H1 (cell line): ENCODE measurements around the gene MPZ. TPM values are rescaled to one million over a fixed set of nuclear protein-coding genes. Genes with fewer than 3 reads are reported as not detected.

Experiments
- CTCF ChIA-PET: fragments of 300-600 bp; sonication (Branson Sonifier 250); formaldehyde crosslinking; loops from one replicate; lab custom pipeline; 2021; ENCODE audit not compliant: partially characterized antibody; lab: Charles Lee
- POLR2A ChIA-PET: fragments of 300-600 bp; sonication (Branson Sonifier 250); formaldehyde crosslinking; loops from one replicate; lab custom pipeline; 2021; ENCODE audit warnings: inconsistent platforms; ENCODE audit not compliant: partially characterized antibody; lab: Charles Lee
- DNase-seq, 2 experiments: peaks; one replicate each; pipeline versions ENCODE4 v3.0.0 to v3.0.0-alpha.2; 2010 to 2022; ENCODE audit warnings: low spot score in 2 of 2, low read depth in 1 of 2, mixed read lengths in 1 of 2
- FAIRE-seq: peaks from 2 replicates; lab custom pipeline; 2011; peaks lifted over from hg19 to GRCh38; lab: Jason Lieb, UNC
- H2AFZ ChIP-seq: 2 replicates; pipeline ENCODE4 v1.8.1; 2012; ENCODE audit warnings: low read length, inconsistent platforms
- H2AK5ac ChIP-seq: 2 replicates; pipeline ENCODE4 v1.6.1; 2013; ENCODE audit warnings: low read depth, low read length
- H2BK120ac ChIP-seq: replicated peaks from 2 replicates; pipeline ENCODE3; 2013; ENCODE audit warnings: low read depth, low read length, inconsistent platforms
- H2BK12ac ChIP-seq: 2 replicates; pipeline ENCODE4 v1.6.1; 2013; ENCODE audit warnings: low read depth, low read length
- H2BK15ac ChIP-seq: 2 replicates; pipeline ENCODE4 v1.6.1; 2013; ENCODE audit warnings: low read length
- H2BK20ac ChIP-seq: 2 replicates; pipeline ENCODE4 v1.6.1; 2013; ENCODE audit warnings: low read length
- H2BK5ac ChIP-seq: 2 replicates; pipeline ENCODE4 v1.6.1; 2013; ENCODE audit warnings: low read depth, low read length
- H3K14ac ChIP-seq: 2 replicates; pipeline ENCODE4 v1.6.1; 2013; ENCODE audit warnings: inconsistent platforms; ENCODE audit not compliant: insufficient read length
- H3K18ac ChIP-seq: 2 replicates; pipeline ENCODE4 v1.6.1; 2013; ENCODE audit warnings: low read length; ENCODE audit errors: extremely low read depth
- H3K23ac ChIP-seq: 2 replicates; pipeline ENCODE4 v1.6.1; 2013; ENCODE audit warnings: inconsistent platforms; ENCODE audit not compliant: insufficient read length
- H3K23me2 ChIP-seq: 2 replicates; pipeline ENCODE4 v1.6.1; 2013; ENCODE audit warnings: low read depth, low read length
- H3K27ac ChIP-seq: 2 replicates; pipeline ENCODE4 v1.6.1; 2011; ENCODE audit warnings: low read depth, low read length, inconsistent platforms
- H3K27me3 ChIP-seq, 4 experiments: replicated peaks in 1 of 4; 1 replicate in 1 of 4; 2 replicates in 3 of 4; pipeline versions ENCODE4 v1.6.1 to v1.8.1; 2011 to 2013; ENCODE audit warnings: low read length in 3 of 4, mild to moderate bottlenecking in 3 of 4, inconsistent platforms in 2 of 4, mixed read lengths in 2 of 4, moderate library complexity in 1 of 4; ENCODE audit not compliant: control insufficient read depth in 3 of 4, insufficient read depth in 3 of 4; ENCODE audit errors: extremely low read depth in 1 of 4
- H3K36me3 ChIP-seq, 4 experiments: 2 replicates each; pipeline versions ENCODE4 v1.6.1 to v1.8.1; 2011 to 2013; ENCODE audit warnings: mild to moderate bottlenecking in 4 of 4, low read length in 3 of 4, moderate library complexity in 2 of 4, control low read depth in 1 of 4, inconsistent platforms in 1 of 4; ENCODE audit not compliant: insufficient read depth in 4 of 4, control insufficient read depth in 2 of 4
- H3K4ac ChIP-seq: replicated peaks from 2 replicates; pipeline ENCODE3; 2013; ENCODE audit warnings: low read length, low read depth, mixed read lengths, inconsistent platforms; ENCODE audit not compliant: insufficient read length
- H3K4me1 ChIP-seq, 4 experiments: replicated peaks in 1 of 4; 1 replicate in 1 of 4; 2 replicates in 3 of 4; pipeline versions ENCODE4 v1.6.1 to v1.8.1; 2011 to 2013; ENCODE audit warnings: low read length in 3 of 4, inconsistent platforms in 2 of 4, mixed read lengths in 1 of 4; ENCODE audit not compliant: insufficient read depth in 4 of 4, control insufficient read depth in 3 of 4
- H3K4me2 ChIP-seq, 2 experiments: 2 replicates each; pipeline versions ENCODE4 v1.6.1 to v1.8.1; 2011 to 2013; ENCODE audit warnings: low read depth in 2 of 2, low read length in 2 of 2, control low read depth in 1 of 2, inconsistent platforms in 1 of 2, mild to moderate bottlenecking in 1 of 2; ENCODE audit not compliant: insufficient read depth in 1 of 2
- H3K4me3 ChIP-seq, 4 experiments: fragments of 200-600, 300-600 bp in 1 of 4; sonication (generic), shearing (Covaris generic), sonication (Bioruptor Twin) in 1 of 4; 2 replicates each; pipeline versions ENCODE4 v1.5.1 to v1.8.1; 2011 to 2016; ENCODE audit warnings: low read length in 4 of 4, low read depth in 3 of 4, control low read depth in 2 of 4, inconsistent platforms in 2 of 4, mild to moderate bottlenecking in 2 of 4, mixed read lengths in 1 of 4, moderate library complexity in 1 of 4; ENCODE audit not compliant: insufficient read depth in 2 of 4; ENCODE audit errors: extremely low read depth in 1 of 4
- H3K56ac ChIP-seq: replicated peaks from 2 replicates; pipeline ENCODE3; 2013; ENCODE audit warnings: low read depth, mild to moderate bottlenecking, mixed read lengths, low read length, inconsistent platforms; ENCODE audit not compliant: insufficient read length
- H3K79me1 ChIP-seq: 2 replicates; pipeline ENCODE4 v1.6.1; 2013; ENCODE audit warnings: low read depth, low read length, control low read depth
- H3K79me2 ChIP-seq, 2 experiments: 2 replicates each; pipeline versions ENCODE4 v1.6.1 to v1.8.1; 2012 to 2013; ENCODE audit warnings: low read length in 2 of 2, mild to moderate bottlenecking in 2 of 2, inconsistent platforms in 1 of 2; ENCODE audit not compliant: insufficient read depth in 2 of 2, control insufficient read depth in 1 of 2
- H3K9ac ChIP-seq, 4 experiments: replicated peaks in 1 of 4; 1 replicate in 1 of 4; 2 replicates in 3 of 4; pipeline versions ENCODE4 v1.6.1 to v1.8.1; 2011 to 2013; ENCODE audit warnings: low read depth in 3 of 4, low read length in 3 of 4, control low read depth in 2 of 4, mild to moderate bottlenecking in 2 of 4, moderate library complexity in 2 of 4, inconsistent platforms in 1 of 4; ENCODE audit errors: extremely low read depth in 1 of 4
- H3K9me3 ChIP-seq, 2 experiments: 2 replicates each; pipeline versions ENCODE4 v1.6.1 to v1.8.1; 2012 to 2013; ENCODE audit warnings: mild to moderate bottlenecking in 2 of 2, moderate library complexity in 2 of 2, control low read depth in 1 of 2, inconsistent platforms in 1 of 2, low read depth in 1 of 2, low read length in 1 of 2, mixed read lengths in 1 of 2; ENCODE audit not compliant: insufficient read depth in 2 of 2
- H4K20me1 ChIP-seq, 2 experiments: replicated peaks in 1 of 2; 2 replicates each; pipeline versions ENCODE3 to v1.8.1; 2011 to 2013; ENCODE audit warnings: inconsistent platforms in 2 of 2, low read length in 2 of 2, mild to moderate bottlenecking in 1 of 2; ENCODE audit not compliant: insufficient read depth in 2 of 2, control insufficient read depth in 1 of 2
- H4K5ac ChIP-seq: 2 replicates; pipeline ENCODE4 v1.6.1; 2013; ENCODE audit warnings: low read length, low read depth, mixed read lengths, inconsistent platforms; ENCODE audit not compliant: insufficient read length
- H4K8ac ChIP-seq: 2 replicates; pipeline ENCODE4 v1.8.0; 2013; ENCODE audit warnings: mild to moderate bottlenecking, moderate library complexity, low read length, inconsistent platforms; ENCODE audit not compliant: insufficient read depth; ENCODE audit errors: extremely low read depth
- H4K91ac ChIP-seq: replicated peaks from 2 replicates; pipeline ENCODE3; 2013; ENCODE audit warnings: low read length, mixed read lengths, inconsistent platforms; ENCODE audit not compliant: insufficient read length
- E2F6 ChIP-seq: IDR thresholded peaks from 2 replicates; pipeline ENCODE4 v1.6.1; 2012; ENCODE audit warnings: inconsistent platforms
- SIRT6 ChIP-seq: IDR thresholded peaks from one replicate; pipeline ENCODE4 v1.7.1; 2012; ENCODE audit warnings: low read length, inconsistent platforms
- WGBS, 2 experiments: shearing (Covaris generic) in 1 of 2; methylation state at CpG; one replicate each; pipeline versions ENCODE4 v1.1.6 to v1.1.7; 2013 to 2015; ENCODE audit warnings: low lambda C conversion rate in 2 of 2, mixed read lengths in 2 of 2, inconsistent platforms in 1 of 2, low coverage in 1 of 2, missing lambda C conversion rate in 1 of 2; ENCODE audit not compliant: insufficient replicate concordance in 2 of 2, insufficient coverage in 1 of 2, insufficient read length in 1 of 2; ENCODE audit errors: extremely low coverage in 1 of 2, missing lambda C conversion rate in 1 of 2; 5-methylcytosine and 5-hydroxymethylcytosine counted together
- polyA plus RNA-seq, 7 experiments: library from polyadenylated mRNA; depleted of rRNA in 3 of 7; stranded (reverse) in 5 of 7; unstranded in 2 of 7; fragments of >200 nt in 5 of 7; fragments of 200-250 nt in 2 of 7; gene quantifications; 1 replicate in 5 of 7; 2 replicates in 1 of 7; 4 replicates in 1 of 7; pipeline versions ENCODE4 v1.2.1 to v1.2.3, GENCODE V29; 2011 to 2013; ENCODE audit warnings: missing spikeins in 2 of 7, mixed read lengths in 2 of 7
- total RNA-seq: library from RNA; stranded (reverse); fragmentation: NEBNext Ultra II Directional; extraction: Animal tissue kit (Norgen Biotek cat#: 25700); gene quantifications from 2 replicates; pipeline ENCODE4 v1.2.1, GENCODE V29; 2021
- TF ChIP-seq, protein P1 (sequence below): IDR thresholded peaks from 2 replicates; pipeline ENCODE4 v1.6.1; 2012; ENCODE audit warnings: inconsistent platforms

The MPZ gene
- total and polyA plus RNA-seq, 2 of the 8 experiments (the other 6 are each of a cell fraction or from before 2014, with no cell fraction given): 4.1 to 5.1 TPM

GRCh38 chr1:161313554-161314200 lies 3.9 kb upstream of the MPZ start:
- Histone ChIP-seq H3K27me3 (no peaks in the 10 kb centered on the region; a peak in 1 of 7 replicates), H4K20me1 (no peaks in the 10 kb centered on the region), H2BK5ac (peak overlapping the region; percentile 97), H2BK20ac (no peak overlapping the region), H3K4me2 (peak overlapping the region; percentile 77 to 84), H3K27ac (peak overlapping the region; percentile 96), H3K4me3 (peak overlapping the region; percentile 74 to 98 (median 94)), H3K79me2 (peaks cover 0 to 28% of the 10 kb centered on the region in 2 experiments; a peak in 2 of 4 replicates), H3K18ac (peak overlapping the region; percentile 82), H3K4me1 (peaks cover 0 to 8% (median 6%) of the 10 kb centered on the region in 4 experiments; a peak in 6 of 7 replicates), H4K91ac (peak overlapping the region; percentile 77), H3K9me3 (no peaks in the 10 kb centered on the region), H3K23me2 (peaks cover 7% of the 10 kb centered on the region; the same call in 1 of the 2 replicates), H3K9ac (peak overlapping the region in 3 of 4 experiments; percentile 34 to 89 (median 72); a peak in 5 of 7 replicates), H4K8ac (peak overlapping the region; percentile 91; the same call in 1 of the 2 replicates), H3K4ac (no peak overlapping the region), H2BK120ac (no peak overlapping the region), H2AFZ (peak overlapping the region; percentile 68; the same call in 1 of the 2 replicates), H3K23ac (no peak overlapping the region), H3K36me3 (peaks cover 0 to 3% (median 0%) of the 10 kb centered on the region in 4 experiments; a peak in 1 of 8 replicates), H2AK5ac (no peak overlapping the region), H3K56ac (no peak overlapping the region), H2BK15ac (peak overlapping the region; percentile 12; the same call in 1 of the 2 replicates), H2BK12ac (peak overlapping the region; percentile 93; the same call in 1 of the 2 replicates), H4K5ac (peak overlapping the region; percentile 54), H3K79me1 (no peaks in the 10 kb centered on the region), H3K14ac (no peak overlapping the region)
- FAIRE-seq (no peak), DNase-seq (no peak)
- 51% methylated on average over 28 of the region's 28 CpGs; no CpG with 5 or more reads in 1 of the 2 experiments for WGBS, 2 experiments
- ChIA-PET CTCF (interaction anchor here (0.6 to 4.1 kb wide), 10 partner anchors 10 to 98 kb away, joined by 3 to 16 read pairs (median 4); partner anchors contain the start of gene TOMM40L), POLR2A (interaction anchor here (0.8 to 2.6 kb wide), 22 partner anchors 8 to 137 kb away, joined by 3 to 23 read pairs (median 4); partner anchors contain the start of genes ADAMTS4, B4GALT3, NDUFS2 and PCP4L1)
- no peak for TF ChIP-seq SIRT6
- peak; percentile 85 for TF ChIP-seq E2F6
- TF ChIP-seq, protein P1, sequence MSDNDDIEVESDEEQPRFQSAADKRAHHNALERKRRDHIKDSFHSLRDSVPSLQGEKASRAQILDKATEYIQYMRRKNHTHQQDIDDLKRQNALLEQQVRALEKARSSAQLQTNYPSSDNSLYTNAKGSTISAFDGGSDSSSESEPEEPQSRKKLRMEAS: peak; percentile 74; the same call in 1 of the 2 replicates
